ENCODE results near the gene OXCT1.

DNA sequence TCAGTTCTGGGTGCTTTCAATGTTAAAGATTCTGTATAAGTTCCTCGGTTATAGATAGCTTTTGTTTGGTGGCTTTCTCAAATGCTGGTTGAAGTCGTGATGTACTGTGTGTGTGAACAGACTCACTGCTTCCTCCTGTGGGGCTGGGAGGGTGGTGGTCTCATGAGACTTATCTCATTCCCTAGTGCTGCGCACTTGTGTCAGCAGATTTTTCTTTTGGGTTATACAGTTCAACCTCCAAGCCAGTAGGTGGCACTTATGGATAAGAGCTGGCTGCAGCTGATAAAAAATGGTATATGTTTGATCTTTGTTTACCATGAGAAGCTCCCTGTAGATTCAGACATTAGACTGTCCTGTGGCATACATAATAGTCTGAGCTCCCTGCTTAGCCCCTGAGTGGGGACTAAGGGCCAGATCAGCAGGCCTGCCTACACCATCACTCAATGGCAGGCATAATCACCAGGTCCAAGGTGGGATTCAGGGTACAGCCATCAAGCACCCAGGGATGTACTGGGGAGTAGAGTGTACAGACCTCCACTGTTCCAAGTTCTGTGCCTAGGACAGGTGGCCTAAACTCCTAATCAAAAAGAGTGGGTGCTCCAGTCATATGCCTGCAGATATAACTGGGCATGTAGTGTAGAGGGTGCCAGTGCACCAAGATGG lies 174.2 kb downstream of the OXCT1 start:
- TF ChIP-seq GATA2 (IDR thresholded peaks at IDR 0.05; ENCODE audit: low read depth, low read length) (no peak), GATA3 (IDR thresholded peaks at IDR 0.05; ENCODE audit: low read depth, low read length) (no peak)

Data from SH-SY5Y (cell line).